HG03103 (cell line): ENCODE measurements around the gene SLC39A13.

ENCODE experiments used
- ATAC-seq: cut with Tn5 transposase; IDR thresholded peaks from one replicate; pipeline ENCODE4 v1.9.1; 2021; ENCODE audit warnings: low read depth; ENCODE audit not compliant: unreplicated experiment

The SLC39A13 gene

GRCh38 chr11:47399860-47400767, 8.3 kb upstream of the SLC39A13 start:
- ATAC-seq, result peak; percentile 34

DNA sequence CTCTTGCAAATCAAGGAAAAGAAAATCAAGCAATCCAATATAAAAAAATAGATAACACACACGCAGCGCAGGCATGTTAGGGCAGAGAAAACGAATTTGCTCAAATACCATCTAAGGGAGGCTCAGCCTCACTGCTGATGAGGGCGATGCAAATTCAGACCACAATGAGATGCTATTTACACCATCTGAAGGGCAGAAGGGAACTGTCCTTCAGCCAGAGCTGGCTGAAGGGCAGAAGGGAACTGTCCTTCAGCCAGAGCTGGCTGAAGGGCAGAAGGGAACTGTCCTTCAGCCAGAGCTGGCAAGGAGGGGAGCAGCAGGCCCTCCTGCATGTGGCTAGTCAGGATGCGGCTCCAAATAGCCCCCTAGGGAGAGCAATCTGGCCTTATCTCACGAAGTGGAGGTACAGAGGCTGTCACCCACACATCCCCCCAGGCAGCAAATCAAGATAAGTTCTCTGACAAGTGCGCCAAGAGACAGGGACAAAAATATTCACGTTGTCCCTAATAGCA, 7.6 kb upstream of the SLC39A13 start:
- peak; percentile 70 for ATAC-seq

DNA sequence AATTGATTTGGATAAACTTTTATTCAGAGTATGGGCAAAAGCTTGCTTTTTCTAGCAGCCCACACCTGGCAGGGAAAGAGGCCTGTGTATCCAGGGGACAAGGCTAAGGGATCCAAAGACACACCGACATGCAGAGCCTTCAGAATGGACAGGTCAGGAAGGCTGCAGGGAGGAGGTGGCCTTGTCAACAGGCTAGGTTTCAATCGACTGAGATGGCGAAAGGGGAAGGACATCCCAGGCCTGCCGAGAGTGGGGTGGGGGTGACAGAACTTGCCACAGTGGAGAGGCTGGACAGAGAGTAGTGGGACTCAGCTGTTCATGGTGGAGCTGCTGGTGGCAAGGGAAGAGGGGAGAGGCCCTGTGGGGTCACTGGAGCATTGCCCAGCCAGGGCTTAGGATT, 5.3 kb upstream of the SLC39A13 start:
- no peak for ATAC-seq

DNA sequence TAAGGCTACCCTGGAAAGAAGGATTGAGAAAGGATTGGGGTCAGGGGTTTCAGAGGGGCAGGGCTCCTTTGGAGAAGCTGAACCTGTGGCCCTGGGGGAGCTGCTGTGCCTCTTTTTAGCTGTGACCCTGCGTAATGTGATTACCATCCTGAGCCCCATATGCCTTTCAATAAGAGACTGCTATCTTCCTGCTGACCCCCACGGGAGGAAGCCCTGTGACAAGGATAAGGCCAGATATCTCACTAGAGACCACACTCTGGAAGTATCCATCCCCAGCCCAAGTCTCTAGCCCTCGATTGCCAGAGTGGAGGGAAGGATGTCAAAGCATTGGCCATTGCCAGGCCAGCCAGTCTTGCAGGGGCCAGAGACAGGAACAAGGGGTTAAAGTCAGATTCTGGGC, 4.8 kb upstream of the SLC39A13 start:
- no peak for ATAC-seq

DNA sequence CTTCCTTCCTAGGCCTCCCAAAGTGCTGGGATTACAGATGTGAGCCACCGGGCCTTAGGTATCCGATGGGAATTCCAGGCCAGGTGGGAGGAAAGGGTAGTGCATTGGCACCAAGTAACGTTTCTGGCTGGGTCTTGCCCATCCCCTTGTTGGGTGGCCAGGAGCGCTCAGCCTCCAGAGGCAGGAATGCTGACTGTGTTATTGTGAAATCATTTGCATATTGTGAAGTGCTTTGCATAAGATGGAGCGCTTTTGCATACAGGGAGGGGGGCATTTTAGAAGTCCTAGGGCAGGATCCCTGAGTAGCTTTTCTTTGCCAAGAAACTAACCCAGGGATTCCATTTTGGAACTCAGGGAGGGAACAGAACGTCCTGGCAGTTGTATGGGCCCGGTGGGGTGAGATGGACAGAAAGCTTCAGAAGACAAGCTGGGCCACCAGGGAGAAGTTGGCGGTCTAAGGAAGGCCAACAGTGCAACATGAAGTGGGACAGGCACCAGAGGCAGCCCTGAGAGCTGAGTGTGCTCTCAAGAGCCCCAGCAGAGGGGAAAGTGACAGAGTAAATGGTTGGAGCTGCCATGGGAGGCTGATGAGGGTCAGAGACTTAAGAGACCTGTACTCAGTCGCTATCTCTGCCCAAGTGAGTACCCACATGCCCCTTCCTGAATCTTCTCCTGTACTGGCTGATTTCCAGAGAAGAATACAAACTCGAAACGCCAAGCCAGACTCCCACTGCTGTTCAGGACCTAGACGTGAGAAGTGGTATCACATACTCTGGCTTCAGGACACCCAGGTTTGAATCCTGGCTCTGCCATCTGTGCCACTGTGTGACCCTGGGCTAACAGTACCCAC, 1.3 kb upstream of the SLC39A13 start:
- ATAC-seq, result no peak

DNA sequence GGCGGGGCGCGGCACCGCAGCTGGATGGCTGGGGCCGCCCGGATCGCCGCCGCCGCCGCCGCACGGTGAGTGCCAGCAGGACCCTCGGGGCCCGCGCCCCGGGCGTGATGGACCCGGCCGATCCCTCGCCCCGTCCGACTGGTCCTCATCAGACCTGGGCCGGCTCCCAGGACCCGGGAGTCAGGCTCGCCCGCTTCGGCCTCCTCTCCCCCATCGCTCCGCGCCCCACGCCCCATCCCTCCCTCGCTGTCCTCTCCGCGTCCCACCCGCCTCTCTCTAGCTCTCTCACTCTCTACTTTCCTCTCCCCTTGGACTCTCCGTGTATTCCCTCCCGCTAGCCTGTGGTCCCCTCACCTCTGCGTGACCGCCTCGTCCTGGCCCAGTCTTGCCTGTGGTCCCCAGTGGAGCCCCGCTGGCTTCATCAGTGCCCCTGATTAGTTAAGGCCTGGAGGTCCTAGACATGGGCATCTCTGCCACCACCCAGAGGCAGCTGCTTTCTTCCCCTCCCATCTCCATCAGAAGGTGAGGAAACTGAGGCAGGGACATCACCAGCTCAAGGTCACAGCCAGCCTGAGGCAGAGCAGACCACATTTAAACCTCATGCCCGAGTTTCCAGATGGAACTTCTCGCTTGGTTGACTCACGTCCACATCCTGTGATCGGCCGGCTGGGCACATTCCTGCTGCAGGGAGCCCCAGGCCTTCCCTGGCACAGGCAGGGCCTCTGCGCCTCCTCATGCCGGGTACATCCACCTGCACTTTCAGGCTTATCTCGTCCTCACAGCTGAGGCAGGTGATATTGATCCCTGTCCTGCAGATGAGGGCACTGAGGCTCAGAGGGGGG, 429 bp downstream of the SLC39A13 start:
- ATAC-seq, result no peak

DNA sequence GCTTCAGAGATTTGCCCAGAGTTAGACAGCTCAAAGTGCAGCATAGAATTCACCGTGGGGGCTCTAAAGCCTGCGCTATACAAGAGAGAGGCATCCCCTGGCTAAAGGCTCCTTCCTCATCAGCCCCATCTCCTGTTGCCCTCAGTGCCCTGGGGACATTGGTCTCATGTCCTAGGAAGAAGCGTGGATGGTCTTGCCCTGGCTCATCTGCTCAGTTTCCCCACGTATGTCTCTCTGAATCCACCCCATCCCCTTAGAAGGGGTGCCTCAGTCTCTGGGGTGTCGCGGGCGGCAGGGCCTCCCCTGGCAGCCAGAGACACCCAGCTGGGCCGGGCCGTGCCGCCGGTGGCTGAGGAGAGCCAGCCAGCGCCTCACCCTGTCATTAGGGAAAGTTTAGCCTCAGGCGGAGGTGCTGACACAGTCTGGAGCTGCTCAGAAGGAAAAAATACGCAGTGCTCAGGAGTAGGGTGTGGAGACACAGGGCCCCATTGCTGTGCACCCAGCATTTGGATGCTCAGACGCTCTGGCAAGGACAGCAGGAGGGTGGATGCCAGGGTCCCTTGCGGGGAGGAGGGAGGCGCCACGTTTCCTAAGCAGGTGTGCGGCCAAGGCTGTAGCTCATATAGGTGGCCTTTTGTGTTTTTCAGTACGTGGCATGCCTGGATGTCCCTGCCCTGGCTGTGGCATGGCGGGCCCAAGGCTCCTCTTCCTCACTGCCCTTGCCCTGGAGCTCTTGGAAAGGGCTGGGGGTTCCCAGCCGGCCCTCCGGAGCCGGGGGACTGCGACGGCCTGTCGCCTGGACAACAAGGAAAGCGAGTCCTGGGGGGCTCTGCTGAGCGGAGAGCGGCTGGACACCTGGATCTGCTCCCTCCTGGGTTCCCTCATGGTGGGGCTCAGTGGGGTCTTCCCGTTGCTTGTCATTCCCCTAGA, 1.3 kb downstream of the SLC39A13 start:
- ATAC-seq, result no peak

- no peak for ATAC-seq
Measured at GRCh38 chr11:47410370-47411264, 2.2 kb downstream of the SLC39A13 start.

DNA sequence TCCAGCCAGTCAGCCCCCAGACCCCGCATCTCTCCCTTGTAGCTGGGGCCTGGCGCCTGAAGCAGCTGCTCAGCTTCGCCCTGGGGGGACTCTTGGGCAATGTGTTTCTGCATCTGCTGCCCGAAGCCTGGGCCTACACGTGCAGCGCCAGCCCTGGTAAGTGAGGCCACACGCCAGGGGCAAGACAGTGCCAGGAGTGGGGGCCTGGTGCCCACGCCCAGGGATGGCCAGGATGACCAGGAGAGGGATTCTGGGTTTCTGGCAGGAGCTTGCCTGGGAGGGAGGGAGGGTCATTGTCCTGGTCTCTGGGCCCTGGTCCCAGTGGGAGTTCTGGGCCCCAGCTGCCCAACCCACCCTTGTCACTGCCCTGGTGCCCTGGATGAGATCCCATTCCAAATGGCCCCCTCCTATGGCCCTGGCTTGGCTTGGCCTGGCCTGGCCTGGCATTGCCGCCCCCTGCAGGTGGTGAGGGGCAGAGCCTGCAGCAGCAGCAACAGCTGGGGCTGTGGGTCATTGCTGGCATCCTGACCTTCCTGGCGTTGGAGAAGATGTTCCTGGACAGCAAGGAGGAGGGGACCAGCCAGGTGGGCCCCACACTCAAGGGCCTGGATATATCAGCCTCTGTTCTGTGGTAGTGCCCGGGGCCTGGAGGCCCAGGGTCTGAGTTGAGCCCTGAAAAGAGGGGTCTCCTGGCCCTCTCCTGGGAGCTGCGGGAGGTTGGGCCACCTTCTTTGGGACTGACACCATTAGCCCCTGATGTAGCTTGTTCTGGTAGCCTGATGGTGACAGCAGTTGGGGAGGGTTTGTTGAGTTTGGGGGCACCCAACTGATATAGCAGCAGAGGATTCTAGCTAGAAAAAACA, 3.7 kb downstream of the SLC39A13 start:
- ATAC-seq, result no peak

DNA sequence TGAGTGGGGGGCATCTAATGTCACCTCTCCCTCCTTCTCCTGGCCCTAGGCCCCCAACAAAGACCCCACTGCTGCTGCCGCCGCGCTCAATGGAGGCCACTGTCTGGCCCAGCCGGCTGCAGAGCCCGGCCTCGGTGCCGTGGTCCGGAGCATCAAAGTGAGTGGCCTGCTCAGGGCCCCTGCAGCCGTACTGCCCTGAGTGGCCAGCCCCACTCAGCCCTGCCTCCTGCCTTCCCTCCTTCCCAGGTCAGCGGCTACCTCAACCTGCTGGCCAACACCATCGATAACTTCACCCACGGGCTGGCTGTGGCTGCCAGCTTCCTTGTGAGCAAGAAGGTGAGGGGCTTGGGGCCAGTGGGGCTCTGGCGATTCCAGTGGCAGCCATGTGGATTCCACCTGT, 5.0 kb downstream of the SLC39A13 start:
- no peak for ATAC-seq

GRCh38 chr11:47413908-47414684, 5.7 kb downstream of the SLC39A13 start:
- ATAC-seq, result no peak

DNA sequence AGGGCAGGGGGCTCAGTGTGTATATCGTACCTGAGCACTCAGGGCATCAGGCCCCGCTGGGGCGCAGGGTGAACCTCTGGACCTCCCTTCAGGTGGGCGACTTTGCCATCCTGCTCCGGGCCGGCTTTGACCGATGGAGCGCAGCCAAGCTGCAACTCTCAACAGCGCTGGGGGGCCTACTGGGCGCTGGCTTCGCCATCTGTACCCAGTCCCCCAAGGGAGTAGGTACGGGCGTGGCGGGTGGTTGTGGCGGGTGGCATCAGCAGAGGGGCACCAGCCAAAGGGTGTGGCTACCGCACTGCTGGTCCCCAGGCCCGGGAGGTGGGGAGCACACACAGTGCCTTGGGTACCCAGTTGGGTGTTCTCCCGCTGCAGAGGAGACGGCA, 6.3 kb downstream of the SLC39A13 start:
- no peak for ATAC-seq

- ATAC-seq, result no peak
Measured at GRCh38 chr11:47415091-47415854, 6.9 kb downstream of the SLC39A13 start.

GRCh38 chr11:47415949-47416472, 7.6 kb downstream of the SLC39A13 start:
- ATAC-seq, result no peak

DNA sequence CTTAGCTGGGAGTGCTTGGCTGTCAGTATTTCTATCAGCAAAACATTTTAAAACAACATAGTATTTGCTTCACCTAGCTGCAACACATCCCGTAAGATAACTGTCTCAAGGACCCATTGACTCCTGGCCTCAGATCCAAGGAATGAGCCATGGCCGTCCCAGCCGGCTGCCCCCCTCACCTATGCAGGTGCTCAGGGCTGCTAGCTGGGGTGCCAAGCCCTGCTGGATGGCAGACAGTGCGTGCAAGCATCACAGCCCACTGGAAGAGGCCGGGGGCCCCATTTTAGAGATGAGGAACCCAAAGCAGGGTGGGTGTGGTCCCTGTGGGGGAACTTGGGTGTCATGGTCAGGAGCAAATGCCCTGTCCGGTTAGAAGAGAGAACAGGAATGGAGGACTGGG, 9.3 kb downstream of the SLC39A13 start:
- ATAC-seq, result no peak
